Neural crest cell (in vitro differentiated cells): Measurements from ENCODE around the gene INPP4B. TPM values are rescaled to one million over a fixed set of nuclear protein-coding genes. Genes with fewer than 3 reads are reported as not detected.

Experiments used
- DNase-seq: peaks from one replicate; pipeline ENCODE4 v3.0.0; 2021; ENCODE audit warnings: low read depth, mixed read lengths, low spot score
- H3K27ac Mint-ChIP-seq: one replicate; pipeline ENCODE4 v1.8.0; 2021; ENCODE audit warnings: mild to moderate bottlenecking, mixed read lengths; ENCODE audit not compliant: unreplicated experiment
- H3K27me3 Mint-ChIP-seq: 2 replicates; pipeline ENCODE4 v1.8.0; 2021; ENCODE audit warnings: low read depth, mild to moderate bottlenecking, mixed read lengths
- H3K36me3 Mint-ChIP-seq: 2 replicates; pipeline ENCODE4 v1.8.0; 2021; ENCODE audit warnings: low read depth, mild to moderate bottlenecking, mixed read lengths
- H3K4me1 Mint-ChIP-seq: 2 replicates; pipeline ENCODE4 v1.8.0; 2021; ENCODE audit warnings: mixed read lengths
- H3K4me3 Mint-ChIP-seq: one replicate; pipeline ENCODE4 v1.8.0; 2021; ENCODE audit warnings: mild to moderate bottlenecking, mixed read lengths
- H3K9me3 Mint-ChIP-seq: 2 replicates; pipeline ENCODE4 v1.8.0; 2021; ENCODE audit warnings: mixed read lengths
- CTCF ChIP-seq: fragments of 200-600 bp; sonication (generic); conservative IDR thresholded peaks from 2 replicates; pipeline ENCODE4 v1.5.0; 2021; ENCODE audit warnings: antibody characterized with exemption, mild to moderate bottlenecking
- total RNA-seq: library from RNA; stranded (reverse); gene quantifications from 2 replicates; pipeline ENCODE4 v1.2.1, GENCODE V29; 2021

The INPP4B gene
- total RNA-seq, 1 donor from 2014 or later, result 7.3 TPM

GRCh38 chr4:142690406-142691163 is 155.5 kb downstream of the INPP4B start:
- H3K4me3 Mint-ChIP-seq, result no peak overlapping the region
- no peaks in the 10 kb centered on the region for H3K36me3 Mint-ChIP-seq
- no peak for TF ChIP-seq CTCF
- H3K9me3 Mint-ChIP-seq, result no peaks in the 10 kb centered on the region
- peaks cover 10% of the 10 kb centered on the region for H3K4me1 Mint-ChIP-seq
- DNase-seq, result no peak
- no peaks in the 10 kb centered on the region for H3K27me3 Mint-ChIP-seq
- no peak overlapping the region for H3K27ac Mint-ChIP-seq

GRCh38 chr4:142687547-142688275 is 158.4 kb downstream of the INPP4B start:
- DNase-seq, result no peak
- H3K27me3 Mint-ChIP-seq, result no peaks in the 10 kb centered on the region
- H3K4me1 Mint-ChIP-seq, result peaks cover 10% of the 10 kb centered on the region
- H3K9me3 Mint-ChIP-seq, result no peaks in the 10 kb centered on the region
- peak overlapping the region; percentile 4 for H3K27ac Mint-ChIP-seq
- H3K4me3 Mint-ChIP-seq, result no peak overlapping the region
- H3K36me3 Mint-ChIP-seq, result no peaks in the 10 kb centered on the region
- no peak for TF ChIP-seq CTCF

- DNase-seq, result no peak
- Mint-ChIP-seq H3K4me3 (no peak overlapping the region), H3K27ac (no peak overlapping the region), H3K9me3 (no peaks in the 10 kb centered on the region), H3K4me1 (peaks cover 10% of the 10 kb centered on the region), H3K36me3 (no peaks in the 10 kb centered on the region), H3K27me3 (no peaks in the 10 kb centered on the region)
- no peak for TF ChIP-seq CTCF
These were observed 160.0 kb downstream of the INPP4B start for GRCh38 chr4:142686081-142686480.

GRCh38 chr4:142683997-142684396 is 162.1 kb downstream of the INPP4B start:
- H3K27ac Mint-ChIP-seq, result no peak overlapping the region

GRCh38 chr4:142683503-142683902 is 162.6 kb downstream of the INPP4B start:
- Mint-ChIP-seq H3K4me3 (no peak overlapping the region), H3K27me3 (no peaks in the 10 kb centered on the region), H3K9me3 (no peaks in the 10 kb centered on the region), H3K4me1 (peaks cover 5% of the 10 kb centered on the region), H3K36me3 (no peaks in the 10 kb centered on the region), H3K27ac (no peak overlapping the region)
- DNase-seq, result no peak
- TF ChIP-seq CTCF, result no peak

More at GRCh38 chr4:142683997-142684396, 162.1 kb downstream of the INPP4B start:
- Mint-ChIP-seq H3K9me3 (no peaks in the 10 kb centered on the region), H3K27me3 (no peaks in the 10 kb centered on the region), H3K4me3 (no peak overlapping the region), H3K36me3 (no peaks in the 10 kb centered on the region), H3K4me1 (peaks cover 5% of the 10 kb centered on the region)
- TF ChIP-seq CTCF, result no peak
- DNase-seq, result no peak
